GM21526 (cell line): ENCODE data around the gene TTPAL.

Experiments used
- ATAC-seq: cut with Tn5 transposase; IDR thresholded peaks from one replicate; pipeline ENCODE4 v1.9.1; 2021; ENCODE audit warnings: moderate library complexity; ENCODE audit not compliant: unreplicated experiment, low FRiP score

TTPAL gene

DNA sequence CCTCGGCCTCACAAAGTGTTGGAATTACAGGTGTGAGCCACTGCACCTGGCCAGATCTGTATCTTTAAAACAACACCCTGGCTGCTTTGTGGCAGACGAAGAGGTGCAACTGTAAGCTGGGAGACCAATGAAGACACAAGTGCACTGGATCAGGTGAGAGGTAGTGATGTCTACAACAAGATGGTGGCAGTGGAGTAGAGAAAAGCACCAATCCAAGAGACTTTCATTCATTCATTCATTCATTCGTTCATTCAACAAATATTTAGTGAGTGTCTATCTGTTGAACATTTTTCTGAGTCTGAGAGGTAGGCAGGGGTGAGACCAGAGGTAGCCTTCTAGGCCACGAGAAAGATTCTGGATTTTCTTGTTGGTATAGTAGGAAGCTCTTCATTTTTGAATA lies 36.9 kb upstream of the TTPAL start:
- no peak for ATAC-seq

- ATAC-seq: no peak
Measured at GRCh38 chr20:44439318-44439717, 36.4 kb upstream of the TTPAL start.

- ATAC-seq: no peak
Measured at GRCh38 chr20:44442298-44443070, 33.2 kb upstream of the TTPAL start.

DNA sequence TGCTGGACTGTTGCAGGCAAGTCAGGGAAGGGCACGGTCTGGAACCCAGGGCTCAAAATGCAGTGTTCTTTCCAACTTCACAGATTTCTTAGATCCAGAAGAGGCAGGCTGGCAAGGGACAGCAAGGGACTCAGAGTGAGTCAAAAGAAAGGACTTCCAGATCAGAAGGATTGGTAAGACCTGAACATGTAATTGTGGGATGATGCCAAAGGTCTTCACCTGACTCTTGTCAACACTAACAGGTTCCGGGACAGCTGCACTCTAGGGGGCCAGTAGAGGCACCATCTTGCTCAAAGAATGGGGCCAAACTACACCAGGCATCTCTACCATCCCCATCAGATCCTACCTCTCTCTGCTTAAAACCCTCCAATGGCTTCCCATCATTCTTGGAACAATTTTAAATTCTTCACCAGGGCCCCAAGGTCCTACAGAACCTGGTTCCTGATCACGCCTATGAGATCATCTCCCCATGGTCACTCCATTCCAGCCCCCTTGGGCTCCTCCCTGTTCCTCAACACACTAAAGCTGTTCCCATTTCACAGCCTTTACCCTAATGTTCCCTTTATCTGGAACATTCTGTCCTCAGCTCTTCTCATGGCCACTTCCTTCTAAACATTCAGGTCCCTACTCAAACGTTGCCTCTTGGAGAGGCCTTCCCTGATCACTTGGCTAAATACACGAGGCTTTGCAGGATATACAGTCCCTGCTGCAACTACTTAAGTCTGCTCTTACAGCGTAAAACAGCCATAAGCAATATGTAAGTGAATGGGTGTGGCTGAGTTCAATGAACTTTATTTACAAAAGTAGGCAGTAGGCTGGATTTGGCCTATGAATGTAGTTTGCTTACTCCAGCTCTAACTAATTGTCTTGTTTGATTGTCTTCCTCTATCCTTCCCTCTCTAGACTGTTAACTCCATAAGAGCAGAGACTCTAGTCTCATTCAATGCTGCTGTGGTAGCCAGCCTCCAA lies 29.6 kb upstream of the TTPAL start:
- ATAC-seq: no peak

DNA sequence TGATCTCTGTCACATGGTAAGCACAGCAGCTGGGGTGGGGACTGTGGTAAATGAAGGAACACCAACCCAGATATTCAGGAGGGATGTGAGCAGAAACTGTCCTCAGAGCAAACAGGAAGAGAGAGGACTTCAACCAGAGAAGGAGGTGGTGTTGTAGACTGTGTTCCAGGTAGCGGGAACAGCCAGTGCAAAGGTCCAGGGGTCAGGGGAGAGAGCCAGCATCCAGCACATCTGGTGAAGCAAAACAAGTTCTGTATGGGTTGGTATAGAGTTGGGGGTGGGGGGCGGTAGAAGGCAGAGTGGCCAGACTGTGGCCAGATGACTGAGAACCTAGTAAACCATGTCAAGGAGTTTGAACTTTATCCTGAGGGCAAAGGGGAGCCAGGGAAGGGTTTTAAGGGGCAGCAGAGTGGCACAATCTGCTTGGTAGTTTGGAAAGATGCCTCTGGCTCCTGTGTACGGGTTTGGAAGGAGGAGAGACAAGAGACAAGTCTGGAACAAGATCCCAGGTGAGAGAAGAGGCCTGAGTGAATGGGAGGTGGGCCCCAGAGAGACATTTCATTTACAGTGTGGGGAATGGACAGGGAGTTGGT lies 27.8 kb upstream of the TTPAL start:
- no peak for ATAC-seq

DNA sequence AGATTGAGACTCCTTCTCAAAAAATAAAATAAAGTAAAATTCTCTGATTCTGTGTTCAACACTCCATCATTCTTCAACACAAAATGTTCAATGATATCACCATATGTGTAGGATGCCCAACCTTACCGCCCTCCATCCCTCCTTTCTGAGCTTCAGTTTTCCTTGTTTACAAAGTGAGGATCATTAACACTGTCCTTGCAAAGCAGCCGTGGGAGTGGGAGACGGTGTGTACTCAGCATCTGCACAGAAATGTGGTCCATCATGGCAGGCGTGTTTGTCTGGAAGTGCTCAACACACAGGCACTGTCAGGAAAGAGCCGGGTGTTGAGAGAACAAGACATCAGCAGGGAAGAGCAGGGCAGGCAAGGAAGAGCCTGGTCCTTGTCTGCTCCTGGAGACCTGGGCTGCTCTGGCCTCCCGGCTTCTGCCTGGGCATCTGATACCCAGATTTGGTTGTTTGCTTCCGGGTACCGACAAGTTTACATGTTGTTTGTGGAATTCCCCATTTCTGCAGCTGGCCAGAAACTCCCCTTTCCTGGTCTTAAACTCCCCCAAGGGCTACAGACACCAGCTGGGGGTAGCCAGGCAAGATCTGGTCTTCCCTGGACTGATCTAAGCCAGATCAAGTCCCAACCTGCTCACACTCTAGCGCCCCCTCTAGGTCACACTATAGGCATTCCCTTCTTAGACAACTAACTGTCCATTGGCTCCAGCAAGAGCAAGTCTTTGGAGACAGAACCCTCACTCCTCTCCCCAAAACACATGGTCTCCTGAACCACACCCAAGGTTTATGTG lies 26.7 kb upstream of the TTPAL start:
- ATAC-seq: no peak

DNA sequence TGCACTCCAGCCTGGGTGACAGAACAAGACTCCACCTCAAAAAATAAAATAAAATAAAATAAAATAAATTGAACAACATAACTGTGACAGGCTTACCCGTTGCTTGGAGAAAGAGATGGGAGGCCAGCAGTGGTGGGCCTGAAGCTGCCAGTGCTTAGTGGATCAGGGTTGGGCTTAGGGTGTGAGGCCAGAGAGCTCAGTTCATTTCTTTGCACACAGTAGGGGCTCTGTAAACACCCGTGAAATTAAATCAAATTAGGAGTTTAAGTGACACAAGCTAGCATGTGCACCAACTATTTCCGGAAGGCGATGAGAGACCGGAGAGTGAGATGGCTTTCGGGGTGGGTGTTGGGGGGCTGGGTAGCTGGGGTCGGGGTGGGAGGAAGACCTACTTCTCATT lies 25.8 kb upstream of the TTPAL start:
- ATAC-seq: no peak

GRCh38 chr20:44450281-44450889 lies 25.3 kb upstream of the TTPAL start:
- no peak for ATAC-seq

GRCh38 chr20:44450903-44451450 lies 24.7 kb upstream of the TTPAL start:
- no peak for ATAC-seq

- ATAC-seq: no peak
Measured at GRCh38 chr20:44454306-44454963, 21.2 kb upstream of the TTPAL start.

DNA sequence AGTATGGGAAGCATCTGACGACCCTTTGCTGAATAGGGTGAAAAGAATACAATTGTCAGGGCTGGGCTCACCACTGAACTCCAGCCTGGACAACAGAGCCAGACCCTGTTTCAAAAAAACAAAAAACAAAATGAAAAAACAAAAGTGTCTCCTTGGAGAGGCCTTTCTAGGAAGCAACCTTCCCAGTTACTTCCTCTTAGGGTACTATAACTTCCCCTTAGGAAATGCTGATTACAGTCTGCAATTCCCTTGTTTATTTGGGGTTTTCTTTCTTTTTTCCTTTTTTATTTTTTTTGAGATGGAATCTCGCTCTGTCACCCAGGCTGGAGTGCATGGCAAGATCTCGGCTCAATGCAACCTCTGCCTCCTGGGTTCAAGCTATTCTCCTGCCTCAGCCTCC lies 20.5 kb upstream of the TTPAL start:
- ATAC-seq: no peak

GRCh38 chr20:44456611-44457010 lies 19.1 kb upstream of the TTPAL start:
- no peak for ATAC-seq

DNA sequence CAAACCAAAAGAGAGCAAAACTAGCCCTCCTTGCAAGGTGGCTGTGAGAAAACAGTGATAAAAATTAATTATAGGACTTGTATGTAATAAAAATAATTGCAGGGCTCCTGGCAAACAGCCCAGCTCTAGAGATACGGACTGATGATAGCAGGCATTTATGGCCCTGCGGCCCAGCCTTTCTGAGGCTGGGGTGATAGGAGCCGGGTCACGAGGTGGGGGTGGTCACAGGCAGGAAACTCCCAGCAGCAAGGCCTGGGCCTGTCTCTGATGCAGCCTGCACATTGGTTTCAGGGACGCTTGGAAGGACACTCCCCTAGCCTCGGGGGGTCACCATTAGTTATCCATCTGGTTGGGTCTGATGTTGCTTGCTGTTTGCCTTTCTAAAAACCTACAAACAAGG lies 18.7 kb upstream of the TTPAL start:
- no peak for ATAC-seq

DNA sequence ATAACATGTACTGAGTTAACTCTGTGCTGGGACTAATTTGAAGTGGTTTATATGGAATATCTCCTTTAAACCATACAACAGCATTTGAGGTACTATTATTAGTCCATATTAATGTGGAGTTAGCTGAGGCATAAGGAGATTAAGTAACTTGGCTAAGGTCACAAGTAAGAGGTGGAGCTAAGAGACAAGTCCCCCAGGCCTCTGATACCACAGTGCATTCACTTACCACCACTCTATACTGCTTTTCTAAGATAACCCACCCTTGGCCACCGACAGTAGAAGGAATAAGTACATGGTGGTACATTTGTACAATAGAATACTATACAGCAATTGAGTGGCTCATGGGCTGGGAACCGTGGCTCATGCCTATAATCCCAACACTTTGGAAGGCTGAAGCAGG lies 16.4 kb upstream of the TTPAL start:
- ATAC-seq: no peak

DNA sequence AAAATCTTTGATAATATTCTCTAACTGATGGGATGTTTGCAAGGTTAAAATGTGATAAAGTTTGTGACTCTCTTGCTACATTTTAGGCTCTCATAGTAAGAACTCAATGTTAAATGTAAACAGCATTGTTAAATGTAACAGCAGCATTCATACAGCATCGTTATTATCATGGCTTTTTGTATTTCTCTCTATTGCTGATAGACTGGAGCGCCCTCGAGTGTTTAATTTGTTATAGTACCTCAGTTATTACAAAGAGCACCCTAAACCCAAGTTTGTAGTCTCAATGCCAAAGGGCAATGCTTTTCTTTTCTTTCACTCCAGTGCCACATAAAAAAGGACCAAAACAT lies 14.9 kb upstream of the TTPAL start:
- no peak for ATAC-seq

- ATAC-seq: no peak
Measured at GRCh38 chr20:44461142-44461802, 14.4 kb upstream of the TTPAL start.

- no peak for ATAC-seq
Measured at GRCh38 chr20:44461803-44462174, 13.9 kb upstream of the TTPAL start.

GRCh38 chr20:44463466-44463865 lies 12.2 kb upstream of the TTPAL start:
- no peak for ATAC-seq

- no peak for ATAC-seq
Measured at GRCh38 chr20:44464514-44464913, 11.2 kb upstream of the TTPAL start.
